ENCODE results near the gene RNF114. TPM values are rescaled to one million over a fixed set of nuclear protein-coding genes. Genes with fewer than 3 reads are reported as not detected.

RNF114 gene
- total RNA-seq, 8 experiments from 2014 or later, result 27.8 to 125 (median 46.0) TPM

- WGBS, 10 experiments, result 60 to 100% (median 93%) methylated on average over 1 to 3 of the region's 19 CpGs; no CpG with 5 or more reads in 6 of the 10 experiments
- H3K27ac ChIP-seq, result no peak overlapping the region
- ATAC-seq (replicated peaks in 6 of 8), result no peak
These were observed 28.6 kb upstream of the RNF114 start for GRCh38 chr20:49907405-49908257.

GRCh38 chr20:49908258-49908565, 28.0 kb upstream of the RNF114 start:
- WGBS, 10 experiments, result 80 to 100% (median 100%) methylated on average over 1 to 7 of the region's 11 CpGs; no CpG with 5 or more reads in 5 of the 10 experiments
- in situ Hi-C loops (cut with MboI; ENCODE audit: low pct_unique_long_range_greater_than_20kb in 2 of 9, low sequenced_read_pairs in 9 of 9, unreplicated experiment in 9 of 9), result no loop called here
- Histone ChIP-seq H3K4me3 (no peak overlapping the region), H3K4me1 (replicated peaks in 1 of 2) (peaks cover 4 to 9% of the 10 kb centered on the region in 2 donors), H3K27ac (no peak overlapping the region)
- no peak for ATAC-seq (replicated peaks in 6 of 8)

More at GRCh38 chr20:49907405-49908257, 28.6 kb upstream of the RNF114 start:
- in situ Hi-C loops (cut with MboI; ENCODE audit: low pct_unique_long_range_greater_than_20kb in 2 of 9, low sequenced_read_pairs in 9 of 9, unreplicated experiment in 9 of 9), result no loop called here
- Histone ChIP-seq H3K4me1 (replicated peaks in 1 of 2) (peaks cover 4 to 9% of the 10 kb centered on the region in 2 donors), H3K4me3 (no peak overlapping the region)

- in situ Hi-C loops (cut with MboI; ENCODE audit: low pct_unique_long_range_greater_than_20kb in 2 of 9, low sequenced_read_pairs in 9 of 9, unreplicated experiment in 9 of 9), result no loop called here
- Histone ChIP-seq H3K4me1 (replicated peaks in 1 of 2) (peaks cover 16 to 20% of the 10 kb centered on the region in 2 donors), H3K27ac (no peak overlapping the region), H3K4me3 (no peak overlapping the region)
- ATAC-seq (replicated peaks in 6 of 8), result peak in 3 of 8 experiments; percentile 20 to 46 (median 25)
- 27 to 78% (median 66%) methylated on average over 1 to 18 of the region's 28 CpGs; no CpG with 5 or more reads in 2 of the 10 experiments for WGBS, 10 experiments
These were observed 26.5 kb upstream of the RNF114 start for GRCh38 chr20:49909499-49910339.

GRCh38 chr20:49910340-49910706, 25.9 kb upstream of the RNF114 start:
- 70 to 83% methylated on average over 1 to 2 of the region's 4 CpGs; no CpG with 5 or more reads in 8 of the 10 experiments for WGBS, 10 experiments
- H3K27ac ChIP-seq, result no peak overlapping the region
- H3K4me3 ChIP-seq, result no peak overlapping the region
- no peak for ATAC-seq (replicated peaks in 6 of 8)
- in situ Hi-C loops (cut with MboI; ENCODE audit: low pct_unique_long_range_greater_than_20kb in 2 of 9, low sequenced_read_pairs in 9 of 9, unreplicated experiment in 9 of 9), result no loop called here
- H3K4me1 ChIP-seq (replicated peaks in 1 of 2), result peaks cover 16 to 20% of the 10 kb centered on the region in 2 donors

- ATAC-seq (replicated peaks in 6 of 8), result peak in 5 of 8 experiments; percentile 11 to 30 (median 11)
- H3K4me1 ChIP-seq (replicated peaks in 1 of 2), result peaks cover 20 to 25% of the 10 kb centered on the region in 2 donors
- WGBS, 10 experiments, result 60 to 91% (median 76%) methylated on average over 1 to 14 of the region's 16 CpGs; no CpG with 5 or more reads in 1 of the 10 experiments
- H3K4me3 ChIP-seq, result peak overlapping the region in 3 of 5 donors; percentile 74 to 93 (median 87)
- no peak overlapping the region for H3K27ac ChIP-seq
- in situ Hi-C loops (cut with MboI; ENCODE audit: low pct_unique_long_range_greater_than_20kb in 2 of 9, low sequenced_read_pairs in 9 of 9, unreplicated experiment in 9 of 9), result no loop called here
These were observed 22.7 kb upstream of the RNF114 start for GRCh38 chr20:49913399-49914047.

- Histone ChIP-seq H3K4me3 (peak overlapping the region; percentile 74 to 93 (median 82)), H3K4me1 (replicated peaks in 1 of 2) (peaks cover 18 to 25% of the 10 kb centered on the region in 2 donors), H3K27ac (peak overlapping the region; percentile 100)
- peak in 3 of 8 experiments; percentile 3 to 10 (median 8) for ATAC-seq (replicated peaks in 6 of 8)
- in situ Hi-C loops (cut with MboI; ENCODE audit: low pct_unique_long_range_greater_than_20kb in 2 of 9, low sequenced_read_pairs in 9 of 9, unreplicated experiment in 9 of 9), result no loop called here
- WGBS, 10 experiments, result 0 to 30% (median 3%) methylated on average over 2 to 8 of the region's 19 CpGs; no CpG with 5 or more reads in 3 of the 10 experiments
These were observed 21.7 kb upstream of the RNF114 start for GRCh38 chr20:49914310-49915117.

- 0% methylated on average over 6 to 8 of the region's 23 CpGs; no CpG with 5 or more reads in 8 of the 10 experiments for WGBS, 10 experiments
- ATAC-seq (replicated peaks in 6 of 8), result no peak
- H3K4me1 ChIP-seq (replicated peaks in 1 of 2), result peaks cover 15 to 23% of the 10 kb centered on the region in 2 donors
- H3K4me3 ChIP-seq, result peak overlapping the region; percentile 74 to 93 (median 82)
- peak overlapping the region; percentile 100 for H3K27ac ChIP-seq
- in situ Hi-C loops (cut with MboI; ENCODE audit: low pct_unique_long_range_greater_than_20kb in 2 of 9, low sequenced_read_pairs in 9 of 9, unreplicated experiment in 9 of 9), result no loop called here
These were observed 21.1 kb upstream of the RNF114 start for GRCh38 chr20:49915118-49915379.

GRCh38 chr20:49915380-49916145, 20.6 kb upstream of the RNF114 start, which contains the start of gene SPATA2:
TSS of gene SPATA2 (minus strand) at chr20:49915529. CDS start at chr20:49908490, 7,039 bp downstream.
- WGBS, 10 experiments, result 0 to 1% (median 0%) methylated on average over 7 to 22 of the region's 69 CpGs; no CpG with 5 or more reads in 4 of the 10 experiments
- in situ Hi-C loops (cut with MboI; ENCODE audit: low pct_unique_long_range_greater_than_20kb in 2 of 9, low sequenced_read_pairs in 9 of 9, unreplicated experiment in 9 of 9), result no loop called here

GRCh38 chr20:49916146-49917002, 19.8 kb upstream of the RNF114 start:
- peak overlapping the region; percentile 74 to 93 (median 82) for H3K4me3 ChIP-seq
- 20 to 78% (median 60%) methylated on average over 1 to 12 of the region's 19 CpGs; no CpG with 5 or more reads in 1 of the 10 experiments for whole genome bisulfite sequencing, 10 experiments
- H3K27ac ChIP-seq, result peak overlapping the region; percentile 100
- ATAC-seq (replicated peaks in 6 of 8), result peak in 5 of 8 experiments; percentile 3 to 17 (median 10)
- peaks cover 11 to 22% of the 10 kb centered on the region in 2 donors for H3K4me1 ChIP-seq (replicated peaks in 1 of 2)
- in situ Hi-C loops (cut with MboI; ENCODE audit: low pct_unique_long_range_greater_than_20kb in 2 of 9, low sequenced_read_pairs in 9 of 9, unreplicated experiment in 9 of 9), result no loop called here

More at GRCh38 chr20:49915380-49916145, 20.6 kb upstream of the RNF114 start, which contains the start of gene SPATA2:
- Histone ChIP-seq H3K4me3 (peak within 1 kb of the TSS; percentile 74 to 93 (median 82)), H3K4me1 (replicated peaks in 1 of 2) (peaks cover 11 to 22% of the 10 kb centered on the region in 2 donors), H3K27ac (peak within 1 kb of the TSS; percentile 100)
- peak; percentile 86 to 94 (median 92) for ATAC-seq (replicated peaks in 6 of 8)

GRCh38 chr20:49918446-49918845, 17.8 kb upstream of the RNF114 start:
- ATAC-seq (replicated peaks in 6 of 8), result no peak
- peaks cover 8 to 20% of the 10 kb centered on the region in 2 donors for H3K4me1 ChIP-seq (replicated peaks in 1 of 2)
- no peak overlapping the region for H3K4me3 ChIP-seq
- WGBS, 10 experiments, result 60 to 100% (median 100%) methylated on average over 1 to 2 of the region's 3 CpGs; no CpG with 5 or more reads in 7 of the 10 experiments
- in situ Hi-C loops (cut with MboI; ENCODE audit: low pct_unique_long_range_greater_than_20kb in 2 of 9, low sequenced_read_pairs in 9 of 9, unreplicated experiment in 9 of 9), result no loop called here
- H3K27ac ChIP-seq, result no peak overlapping the region

GRCh38 chr20:49919009-49919408, 17.2 kb upstream of the RNF114 start:
- 32 to 100% (median 63%) methylated on average over 1 to 6 of the region's 7 CpGs; no CpG with 5 or more reads in 2 of the 10 experiments for WGBS, 10 experiments
- no peak for ATAC-seq (replicated peaks in 6 of 8)
- no peak overlapping the region for H3K4me3 ChIP-seq
- H3K4me1 ChIP-seq (replicated peaks in 1 of 2), result peaks cover 5 to 16% of the 10 kb centered on the region in 2 donors
- H3K27ac ChIP-seq, result no peak overlapping the region
- in situ Hi-C loops (cut with MboI; ENCODE audit: low pct_unique_long_range_greater_than_20kb in 2 of 9, low sequenced_read_pairs in 9 of 9, unreplicated experiment in 9 of 9), result no loop called here
